ENCODE results near the gene TCF4.
A peak's percentile ranks its signal among the peaks of the same experiment; 100 is the strongest.

TCF4 gene

DNA sequence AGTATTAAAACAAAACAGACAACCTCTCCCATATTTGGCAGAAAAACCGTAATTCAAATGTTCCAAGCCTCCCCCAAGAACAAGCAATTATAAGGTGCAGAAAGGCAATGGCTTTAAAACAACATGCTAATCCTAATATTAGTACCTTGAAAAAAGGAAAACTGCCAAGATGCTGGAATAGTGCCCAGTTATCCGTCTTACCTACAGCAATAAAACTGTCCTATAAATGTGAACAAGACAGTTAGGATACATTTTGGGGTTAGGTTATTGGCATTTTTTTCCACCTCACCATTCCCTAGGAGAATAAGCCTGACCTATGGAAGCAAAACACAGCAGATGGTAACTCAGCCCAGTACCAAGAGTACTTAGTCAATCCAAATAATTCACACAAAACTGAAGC lies 83.2 kb downstream of the TCF4 start:
- DNase-seq (ENCODE audit: low read depth, low spot score): no peak

DNA sequence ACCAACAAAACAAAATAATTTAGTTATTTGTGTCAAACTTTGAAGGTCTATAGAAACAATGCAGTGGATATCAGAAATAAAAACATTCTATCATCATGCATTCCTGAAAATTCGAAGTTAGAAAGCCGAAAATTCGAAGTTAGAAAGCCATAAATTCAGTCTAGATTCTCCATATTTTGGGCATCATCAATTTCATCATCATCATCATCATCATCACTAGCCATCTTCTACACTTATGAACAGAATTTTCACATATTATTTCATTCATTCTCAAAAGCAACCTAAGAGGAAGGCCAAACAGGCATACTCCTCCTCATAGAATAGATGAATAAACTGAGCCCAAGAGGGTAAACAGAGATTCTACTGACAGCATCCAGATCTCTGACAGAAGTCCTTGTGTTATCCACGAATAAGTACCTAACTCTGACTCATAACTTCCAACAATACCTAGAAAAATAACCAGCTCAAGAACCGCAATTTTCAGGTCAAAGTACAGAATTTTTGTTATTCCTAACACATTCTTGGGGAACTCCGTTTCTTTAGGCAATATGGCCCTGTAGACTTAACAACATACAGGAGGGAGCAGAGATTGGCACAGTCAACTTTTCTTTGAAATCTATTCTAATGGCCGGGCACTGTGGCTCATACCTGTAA lies 84.7 kb downstream of the TCF4 start:
- DNase-seq (ENCODE audit: low read depth, low spot score): no peak

DNA sequence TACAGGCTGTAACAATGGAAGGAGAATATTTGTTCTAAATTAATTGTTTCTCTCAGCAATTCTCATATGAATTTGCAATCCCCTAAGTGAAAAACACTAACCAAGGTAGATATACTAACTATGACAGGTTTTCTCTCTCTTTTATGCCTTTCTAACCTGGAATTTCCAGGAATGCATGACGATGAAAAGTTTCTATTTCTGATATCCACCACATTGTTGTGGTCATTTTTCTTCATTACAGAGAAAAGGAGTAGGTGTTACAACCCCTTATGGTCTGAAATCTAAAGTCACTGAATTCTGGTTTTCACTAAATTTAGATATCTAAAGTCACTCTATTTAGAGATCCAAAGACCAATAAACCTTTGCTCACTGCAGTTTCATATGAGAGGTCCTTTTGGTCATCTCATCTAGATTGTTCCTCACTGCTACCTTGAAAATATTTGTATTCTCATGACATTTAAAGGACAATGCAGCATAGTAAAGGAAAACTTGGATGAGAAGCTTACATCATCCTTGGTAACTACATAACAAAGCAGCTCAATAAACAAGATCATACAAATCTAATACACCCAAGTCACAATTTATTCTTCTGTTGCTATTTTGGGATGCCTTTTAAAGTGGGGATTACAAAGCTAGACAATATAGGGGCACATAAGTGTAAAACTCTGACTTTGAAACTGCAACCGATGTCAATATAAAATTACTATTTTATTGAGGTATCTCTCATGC lies 85.8 kb downstream of the TCF4 start:
- peak; percentile 62 for DNase-seq (ENCODE audit: low read depth, low spot score)

DNA sequence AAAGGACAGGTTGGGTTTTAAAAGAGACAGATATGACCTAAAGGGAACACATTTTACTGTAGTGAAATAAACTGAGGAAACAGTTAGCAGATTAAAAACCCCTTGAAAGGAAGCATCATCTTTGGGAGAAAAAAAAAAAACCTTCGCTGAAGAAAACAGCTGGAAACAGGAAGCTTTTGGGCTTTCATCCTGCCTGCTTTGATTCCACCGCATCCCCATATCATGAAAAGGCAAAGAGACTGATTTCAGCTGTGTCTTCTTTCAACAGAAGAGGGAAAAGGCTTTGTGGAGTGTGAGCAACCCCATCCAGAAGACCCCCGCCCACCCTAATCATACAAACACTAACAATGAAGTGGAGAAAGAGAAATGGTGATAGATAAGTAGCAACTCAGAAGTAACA lies 86.4 kb downstream of the TCF4 start:
- DNase-seq (ENCODE audit: low read depth, low spot score): no peak

DNA sequence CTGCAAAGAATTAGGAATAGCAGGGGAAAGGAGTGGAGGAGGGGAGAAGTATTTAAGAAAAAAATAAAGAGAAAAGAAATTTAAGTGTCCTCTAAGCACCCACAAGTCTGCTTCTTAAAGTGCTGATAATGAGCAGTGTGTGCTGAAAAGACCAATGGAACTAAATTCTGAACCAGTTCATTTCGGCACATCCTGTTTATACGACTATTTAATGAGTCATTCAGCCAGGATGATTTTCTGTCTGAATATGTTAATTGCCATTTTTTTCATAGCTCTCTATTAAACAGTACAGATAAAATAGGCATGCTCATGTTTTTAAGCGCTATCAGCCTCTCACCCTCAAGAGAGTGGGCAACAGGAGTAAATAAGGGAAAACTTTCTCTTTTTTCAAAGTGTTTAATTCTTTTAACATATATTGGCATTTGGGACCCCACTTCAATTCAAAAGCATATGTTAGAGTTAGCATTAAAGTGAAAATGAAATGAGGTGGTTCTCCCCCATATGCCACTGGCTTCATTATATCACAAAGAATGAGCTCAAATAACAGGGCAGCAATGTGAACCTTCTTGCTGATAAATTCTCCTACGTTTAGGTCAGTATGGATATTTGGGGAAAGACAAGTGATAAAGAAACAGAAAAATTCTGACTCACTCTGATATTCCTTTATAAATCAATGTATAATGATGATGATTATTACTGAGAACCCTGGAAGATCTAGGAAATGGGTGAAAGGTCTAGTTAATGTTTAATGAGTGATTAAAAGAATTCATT lies 87.5 kb downstream of the TCF4 start:
- peak; percentile 69 for DNase-seq (ENCODE audit: low read depth, low spot score)

DNA sequence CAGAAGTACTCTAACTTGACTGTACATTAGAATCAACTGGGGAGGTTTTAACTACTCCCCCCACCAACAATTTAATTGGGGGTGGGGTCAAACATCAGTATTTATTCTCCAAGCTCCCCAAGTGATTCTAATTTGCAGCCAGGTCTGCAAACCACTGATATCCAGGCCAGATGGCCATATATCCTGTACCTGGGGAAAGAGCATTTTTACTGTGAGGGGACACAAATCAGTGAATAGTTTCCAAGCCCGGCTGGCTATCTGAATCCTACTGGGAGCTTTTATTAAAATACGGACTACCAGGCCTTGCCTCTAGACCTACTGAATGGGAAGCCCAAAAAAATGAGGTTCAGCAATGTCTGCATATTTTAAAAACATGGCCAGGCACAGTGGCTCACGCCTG lies 88.5 kb downstream of the TCF4 start:
- no peak for DNase-seq (ENCODE audit: low read depth, low spot score)

DNA sequence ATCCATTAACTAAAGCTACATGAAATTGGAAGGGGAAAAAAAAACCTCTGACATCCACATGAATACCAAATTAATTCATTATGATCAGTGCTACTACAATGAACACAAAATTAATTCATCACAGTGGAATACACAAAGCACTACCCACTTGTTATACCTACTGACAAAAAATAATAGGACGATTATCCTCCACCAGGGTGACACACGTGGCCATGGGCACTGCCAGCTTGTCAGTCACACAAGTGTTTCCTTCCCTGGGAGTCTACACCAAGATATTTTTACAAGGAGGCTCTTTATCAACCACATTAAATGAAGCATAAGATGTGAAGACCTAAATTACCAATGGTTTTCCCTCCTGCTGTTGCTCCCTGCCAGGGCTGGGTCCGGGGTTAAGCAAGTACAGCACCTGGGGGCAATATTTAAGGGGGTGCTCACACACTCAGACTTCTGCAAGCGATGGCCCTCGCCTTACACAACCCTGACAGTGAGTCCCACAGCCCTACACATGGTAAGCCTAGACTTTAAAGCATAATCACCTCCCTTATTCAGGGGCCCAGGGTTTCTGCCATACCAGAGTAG lies 90.1 kb downstream of the TCF4 start:
- no peak for DNase-seq (ENCODE audit: low read depth, low spot score)

DNA sequence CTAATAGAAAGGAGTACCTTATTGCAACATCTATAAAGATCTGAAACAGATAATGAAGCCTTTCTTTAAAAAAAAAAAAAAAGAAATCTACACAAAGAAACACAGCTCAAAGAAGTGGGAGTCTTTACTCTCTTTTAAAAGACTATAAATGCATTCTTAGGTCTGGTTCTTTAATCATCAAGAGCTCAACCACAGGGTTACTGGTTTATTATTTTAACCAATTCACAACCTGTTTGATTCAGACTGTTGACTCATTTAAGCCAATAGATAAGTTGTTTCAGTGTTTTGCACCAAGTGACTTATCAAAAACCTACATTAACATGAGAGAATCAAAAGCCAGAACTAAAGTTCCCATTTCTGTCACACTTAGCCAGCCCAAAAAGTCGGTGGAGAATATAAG lies 93.1 kb downstream of the TCF4 start:
- DNase-seq (ENCODE audit: low read depth, low spot score): peak; percentile 51

DNA sequence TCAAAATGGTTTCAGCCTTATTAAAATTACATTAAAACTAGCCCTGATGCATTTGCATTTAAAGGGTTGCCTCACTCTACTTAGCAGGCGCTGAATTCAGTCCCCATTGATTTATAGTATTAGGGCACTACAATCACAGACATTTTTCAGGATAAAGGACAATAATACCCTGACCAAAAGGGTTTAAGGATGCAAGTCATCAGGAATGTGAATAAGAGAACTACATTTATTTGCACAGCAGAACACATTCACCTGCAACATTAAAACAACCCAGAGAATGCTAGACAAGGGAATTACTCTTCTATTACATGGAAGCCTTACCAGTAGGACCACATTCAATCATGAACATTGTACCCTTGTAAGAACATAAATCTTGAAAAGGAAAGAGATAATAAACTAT lies 93.6 kb downstream of the TCF4 start:
- no peak for DNase-seq (ENCODE audit: low read depth, low spot score)

DNA sequence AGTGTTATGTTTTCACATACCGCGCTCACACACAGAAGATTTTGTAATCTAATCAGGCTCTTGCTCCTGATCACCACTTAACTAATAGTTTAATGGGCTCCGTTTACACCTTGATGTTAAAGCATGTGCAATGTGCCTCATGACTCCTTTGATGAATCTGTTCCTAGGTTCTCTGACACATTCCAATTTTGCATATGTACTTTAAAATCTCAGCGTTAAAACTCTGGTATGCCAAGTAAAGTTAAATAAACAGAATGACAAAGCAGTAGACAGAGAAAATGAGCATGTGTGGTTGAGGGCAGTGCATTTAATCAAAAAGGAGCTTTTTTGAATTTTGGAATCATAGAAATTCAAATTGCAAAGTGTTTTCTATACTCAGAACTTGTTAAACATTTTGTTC lies 96.4 kb downstream of the TCF4 start:
- DNase-seq (ENCODE audit: low read depth, low spot score): no peak

DNA sequence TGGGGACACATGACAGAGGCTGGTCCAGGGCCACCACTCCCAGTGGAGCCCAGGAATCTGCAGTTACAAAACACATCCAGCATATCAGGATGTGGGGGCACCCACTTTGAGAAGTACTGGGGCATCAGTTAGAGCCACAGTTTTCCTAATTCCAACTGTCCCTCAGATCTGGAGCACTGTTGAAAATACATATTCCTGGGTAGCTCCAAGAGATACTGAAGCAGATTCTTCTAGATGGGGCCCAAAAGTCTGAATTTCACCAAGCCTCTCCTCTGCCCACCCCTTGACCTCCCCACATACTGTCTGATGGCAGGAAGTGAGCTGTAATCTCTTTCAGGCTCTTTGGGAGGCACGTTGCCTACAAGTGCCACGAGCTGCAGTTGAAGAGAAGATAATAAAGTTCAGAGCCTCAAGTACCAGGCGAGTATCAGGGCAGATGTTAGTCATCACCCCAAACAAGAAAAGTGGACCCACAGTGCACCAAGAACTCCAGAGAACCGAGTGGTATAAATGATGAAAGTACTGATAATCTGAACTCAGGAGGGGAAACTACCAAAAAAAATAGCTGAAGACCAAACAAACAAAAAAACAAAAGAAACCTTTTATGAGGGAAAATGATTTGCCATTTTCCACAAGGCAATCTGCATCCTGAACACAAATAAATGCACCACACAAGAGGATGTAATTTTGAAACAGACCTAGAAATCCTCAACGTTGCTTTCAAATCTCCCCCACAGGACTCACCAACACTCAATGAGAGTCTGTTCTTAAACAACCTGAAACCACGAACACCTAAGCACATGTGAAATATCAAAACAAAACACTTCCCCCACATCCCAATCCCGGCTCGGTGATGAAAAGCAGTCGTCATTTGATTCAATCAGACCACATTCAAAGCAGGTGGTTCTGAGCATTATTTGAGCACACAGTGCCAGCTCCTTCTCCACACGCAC lies 98.7 kb downstream of the TCF4 start:
- DNase-seq (ENCODE audit: low read depth, low spot score): peak; percentile 46

DNA sequence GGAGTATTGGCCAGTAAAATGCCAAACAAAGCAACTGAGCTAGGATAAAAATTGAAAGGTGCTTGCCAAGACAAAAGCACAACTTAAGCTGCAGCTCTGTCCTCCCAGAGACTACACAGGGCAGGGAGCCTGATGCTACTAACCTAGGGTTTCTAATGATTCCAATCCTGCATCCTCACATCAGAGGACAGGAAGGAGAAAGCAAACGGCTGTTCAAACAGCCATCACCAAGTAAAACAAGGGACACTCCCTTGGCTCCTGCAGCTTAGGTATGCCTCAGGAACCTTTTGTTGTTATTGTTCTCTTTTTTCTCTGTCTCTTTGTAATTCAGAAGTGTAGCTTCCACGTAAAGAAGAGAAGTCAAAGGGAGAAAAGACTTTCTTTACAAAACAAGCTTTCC lies 99.5 kb downstream of the TCF4 start:
- DNase-seq (ENCODE audit: low read depth, low spot score): no peak

DNA sequence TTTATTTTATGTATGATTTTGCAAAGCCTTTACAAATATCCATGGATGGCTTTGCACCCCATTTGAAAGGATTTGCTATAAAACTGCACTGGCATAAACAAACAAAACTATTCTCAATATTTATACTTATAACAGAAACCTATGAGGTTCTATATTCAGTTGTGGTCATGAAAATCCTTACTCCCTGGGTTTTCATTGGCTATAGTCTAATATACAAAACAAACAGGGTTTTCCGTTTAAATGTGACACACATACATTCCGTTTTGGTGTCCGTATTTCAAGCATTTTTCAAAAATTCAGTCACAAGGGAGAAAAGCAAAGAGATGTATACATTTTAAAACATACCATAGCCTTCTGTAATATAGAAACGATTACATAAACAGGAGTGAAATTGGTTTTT lies 100.0 kb downstream of the TCF4 start:
- no peak for DNase-seq (ENCODE audit: low read depth, low spot score)

DNA sequence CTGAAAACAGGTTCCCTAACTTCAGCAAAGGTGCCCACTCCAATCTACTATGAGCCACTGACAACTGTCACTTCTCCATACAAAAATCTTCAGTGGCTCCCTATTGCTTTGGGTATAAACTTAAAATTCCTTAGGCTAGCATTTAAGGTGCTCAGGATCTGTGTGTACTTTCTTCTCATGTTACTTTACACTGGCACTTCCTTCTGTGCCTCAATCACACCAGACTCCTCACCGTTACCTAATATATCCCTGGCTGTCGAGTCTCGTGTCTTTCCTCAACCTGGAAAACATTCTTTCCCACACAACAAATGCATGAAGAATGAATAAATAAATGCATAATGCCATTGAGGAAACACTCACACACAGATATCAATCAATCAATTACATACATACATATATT lies 101.1 kb downstream of the TCF4 start:
- DNase-seq (ENCODE audit: low read depth, low spot score): no peak

DNA sequence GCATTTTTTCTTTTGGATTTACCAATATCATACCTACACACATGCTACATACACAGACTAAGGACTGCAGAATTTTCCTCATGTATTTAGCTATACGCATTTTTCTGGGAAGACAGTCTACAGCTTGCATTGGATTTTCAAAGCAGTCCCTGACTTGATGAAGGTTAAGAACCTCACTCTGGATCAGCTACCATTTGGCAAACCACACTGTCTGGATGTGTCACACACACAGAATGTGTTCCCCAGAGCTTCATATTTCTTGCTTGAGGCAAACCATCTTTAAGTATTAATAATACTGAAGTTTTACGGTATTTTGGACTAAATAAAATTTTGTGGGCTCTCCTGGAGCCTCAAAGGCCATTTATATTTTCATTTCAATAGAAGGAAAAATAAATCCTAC lies 102.3 kb downstream of the TCF4 start:
- peak; percentile 64 for DNase-seq (ENCODE audit: low read depth, low spot score)

DNA sequence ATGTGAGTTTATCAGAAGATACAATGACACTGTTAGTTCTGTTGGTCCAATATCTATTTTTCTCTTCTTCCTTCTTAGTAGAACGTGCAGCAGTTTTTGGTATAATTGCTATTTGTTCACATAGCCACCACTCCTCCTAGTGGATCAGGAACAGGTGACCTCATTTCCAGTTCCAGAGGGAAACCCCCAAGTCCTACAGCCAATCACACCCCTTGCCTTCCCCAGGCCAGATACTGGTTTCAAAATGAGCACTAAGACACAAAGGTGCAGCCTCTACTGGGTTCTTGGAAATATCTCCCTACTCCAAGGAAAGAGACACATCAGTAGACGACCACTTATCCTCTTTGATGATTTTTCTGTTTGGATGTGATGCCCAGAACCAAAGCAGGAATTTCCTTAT lies 103.2 kb downstream of the TCF4 start:
- no peak for DNase-seq (ENCODE audit: low read depth, low spot score)

DNA sequence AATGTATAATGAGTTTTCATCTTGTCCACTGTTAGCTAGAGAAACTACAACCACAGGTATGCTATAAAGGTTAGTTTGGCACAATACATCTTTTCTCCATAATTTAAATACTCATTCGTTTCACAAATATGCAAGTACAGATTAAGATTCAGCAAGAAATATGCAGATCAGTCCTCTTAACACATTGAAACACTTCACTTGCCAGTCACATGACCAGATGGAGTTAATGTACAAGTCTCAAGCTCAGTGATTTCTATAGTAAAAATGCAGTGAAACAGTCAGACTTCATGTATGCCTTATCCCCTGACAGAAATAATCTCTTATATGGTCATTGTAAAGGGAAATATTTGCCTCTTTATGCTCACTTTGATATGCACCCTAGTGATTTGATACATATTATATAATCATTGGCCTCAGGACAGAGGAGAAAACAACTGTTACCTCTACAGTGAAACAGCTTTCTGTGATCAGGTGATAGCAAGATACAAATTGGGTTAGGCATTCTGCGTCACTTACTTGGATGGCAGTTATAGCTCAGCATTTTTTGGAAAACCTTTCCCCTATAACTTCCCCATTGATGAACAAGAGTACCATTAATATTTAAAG lies 104.6 kb downstream of the TCF4 start:
- no peak for DNase-seq (ENCODE audit: low read depth, low spot score)

DNA sequence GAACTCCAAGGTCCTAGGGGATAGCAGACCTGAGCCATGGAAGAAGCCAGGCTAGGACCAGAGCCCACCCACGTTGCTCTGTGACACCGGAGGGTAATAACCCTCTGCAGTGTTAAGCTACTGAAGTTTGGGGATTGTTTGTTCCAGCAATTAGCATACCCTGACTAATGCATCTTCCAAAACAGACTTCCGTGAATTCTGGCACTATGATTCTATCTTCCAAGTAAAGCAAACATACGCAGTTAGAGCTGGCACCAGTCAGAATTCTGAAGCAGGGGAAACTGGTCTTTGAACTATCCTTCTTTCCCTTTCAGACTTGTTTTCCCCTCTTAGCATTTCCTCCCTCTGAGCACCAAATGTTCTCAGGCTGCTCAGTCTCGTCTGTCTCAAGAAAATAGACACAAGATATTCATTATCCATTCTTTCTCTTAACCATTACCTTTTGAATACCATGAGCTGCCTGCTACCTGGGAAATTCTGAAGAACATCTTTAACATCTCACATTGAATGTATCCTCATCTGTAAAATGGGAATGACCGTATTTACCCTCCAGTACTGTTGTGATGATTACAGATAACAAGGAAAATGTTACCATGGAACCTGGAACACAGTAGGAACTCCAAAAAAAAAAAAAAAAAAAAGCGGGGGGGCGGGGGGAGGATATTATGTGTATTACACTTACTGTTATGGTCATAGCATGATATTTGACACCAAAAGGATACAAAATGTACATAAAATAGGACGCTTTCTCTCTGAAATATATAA lies 108.2 kb downstream of the TCF4 start:
- no peak for DNase-seq (ENCODE audit: low read depth, low spot score)

DNA sequence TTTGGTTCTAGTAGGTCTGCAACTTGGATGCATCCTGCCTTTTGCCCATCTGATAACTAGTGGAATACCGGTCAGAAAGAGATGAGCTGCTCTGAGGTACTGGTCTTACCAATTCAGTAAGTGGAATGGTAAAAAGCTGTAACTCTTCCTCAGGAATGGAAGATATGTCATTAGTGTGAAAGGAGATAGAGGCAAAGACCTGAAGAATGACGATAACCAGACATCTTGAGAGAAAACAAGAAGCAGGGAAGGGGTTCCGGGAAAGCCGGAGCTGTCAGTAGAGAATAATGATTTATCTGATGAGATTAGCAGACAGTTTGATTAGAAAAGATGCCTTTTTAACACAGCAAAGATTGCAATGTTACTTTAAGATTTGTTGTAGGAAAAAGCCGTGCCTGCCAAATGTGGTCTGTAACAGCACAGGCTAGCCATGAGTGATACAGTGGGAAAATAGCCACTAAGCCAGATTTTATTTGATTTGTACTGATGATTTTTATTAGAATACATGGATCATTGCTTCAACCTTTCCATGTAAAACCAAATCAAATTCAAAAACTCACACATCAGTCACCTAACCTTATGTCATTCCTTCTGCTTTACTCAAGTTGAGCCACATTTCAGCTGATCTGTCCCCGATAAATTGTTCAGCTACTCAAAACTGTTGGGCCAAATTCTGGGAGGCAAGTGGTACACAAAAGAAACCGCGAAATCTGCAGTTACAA lies 110.0 kb downstream of the TCF4 start:
- peak; percentile 61 for DNase-seq (ENCODE audit: low read depth, low spot score)

DNA sequence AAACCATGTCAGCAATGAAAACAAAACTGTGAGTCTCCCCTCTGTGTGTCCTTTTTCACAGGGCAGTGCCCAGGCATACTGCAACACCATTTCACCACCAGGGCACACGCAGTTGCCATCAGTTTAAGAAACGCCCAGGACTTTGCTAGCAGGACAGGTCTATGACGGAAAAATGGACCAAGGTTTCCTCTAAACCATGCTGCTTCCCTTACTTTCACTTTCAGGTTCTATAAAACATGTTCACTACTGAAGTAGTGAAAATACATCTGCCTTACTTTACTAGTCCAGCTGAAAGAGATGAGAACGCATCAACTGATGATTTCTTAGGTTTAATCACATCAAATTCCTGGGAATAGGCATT lies 110.5 kb downstream of the TCF4 start:
- DNase-seq (ENCODE audit: low read depth, low spot score): peak; percentile 50

Measured in astrocyte of the hippocampus (primary cell).